HG02973 (cell line): ENCODE results near the gene ADGRV1.
"Not testable (repeated sequence)": the region's sequence is repeated elsewhere in the genome, so short reads cannot be mapped to it uniquely, and the experiment has no call there.

Source experiments
- ATAC-seq: cut with Tn5 transposase; IDR thresholded peaks from one replicate; pipeline ENCODE4 v1.9.1; 2021; ENCODE audit warnings: moderate library complexity; ENCODE audit not compliant: unreplicated experiment

The ADGRV1 gene

GRCh38 chr5:91022518-91022917, 463.9 kb downstream of the ADGRV1 start:
- no peak for ATAC-seq

- ATAC-seq = no peak
These were observed 465.6 kb downstream of the ADGRV1 start for GRCh38 chr5:91024206-91024605.

- ATAC-seq = no peak
These were observed 466.1 kb downstream of the ADGRV1 start for GRCh38 chr5:91024727-91025126.

GRCh38 chr5:91025449-91025848, 466.9 kb downstream of the ADGRV1 start:
- no peak for ATAC-seq

DNA sequence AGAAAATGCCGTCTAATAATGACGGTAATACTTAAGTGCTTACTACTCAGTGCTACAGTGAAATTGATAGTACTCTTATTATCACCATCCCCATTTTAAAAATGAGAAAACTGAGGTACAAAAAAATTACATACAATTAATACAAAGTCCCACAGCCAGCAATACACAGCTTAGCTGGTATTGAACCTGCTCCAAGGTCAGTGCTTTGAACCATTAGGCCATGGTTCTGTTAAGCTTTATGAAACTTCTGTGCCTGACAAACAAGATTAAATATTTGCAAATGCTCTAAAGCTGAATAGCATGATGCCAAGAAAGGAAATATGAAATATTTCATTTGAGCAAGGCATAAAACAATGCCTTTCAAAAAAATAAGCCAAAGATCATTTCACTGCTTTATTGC, 467.4 kb downstream of the ADGRV1 start:
- no peak for ATAC-seq

DNA sequence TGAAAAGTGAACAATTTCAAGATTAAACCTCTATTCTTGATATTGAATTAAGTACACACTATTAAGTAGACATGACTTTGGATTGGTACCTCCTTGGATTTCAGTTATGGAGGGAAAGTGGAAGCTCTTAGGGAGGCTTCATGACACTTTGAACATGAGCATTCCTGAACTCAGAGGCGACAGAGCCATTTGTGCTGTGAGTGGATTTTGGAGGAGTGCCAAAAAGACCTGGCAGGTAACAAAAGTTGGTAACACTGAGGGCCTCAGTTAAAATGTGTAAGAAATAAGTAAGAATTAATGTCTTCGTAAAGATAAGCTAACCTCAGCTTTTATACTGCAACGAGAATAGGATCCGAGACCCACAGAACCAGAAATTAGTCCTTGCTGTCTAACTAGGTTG, 467.9 kb downstream of the ADGRV1 start:
- ATAC-seq = no peak

DNA sequence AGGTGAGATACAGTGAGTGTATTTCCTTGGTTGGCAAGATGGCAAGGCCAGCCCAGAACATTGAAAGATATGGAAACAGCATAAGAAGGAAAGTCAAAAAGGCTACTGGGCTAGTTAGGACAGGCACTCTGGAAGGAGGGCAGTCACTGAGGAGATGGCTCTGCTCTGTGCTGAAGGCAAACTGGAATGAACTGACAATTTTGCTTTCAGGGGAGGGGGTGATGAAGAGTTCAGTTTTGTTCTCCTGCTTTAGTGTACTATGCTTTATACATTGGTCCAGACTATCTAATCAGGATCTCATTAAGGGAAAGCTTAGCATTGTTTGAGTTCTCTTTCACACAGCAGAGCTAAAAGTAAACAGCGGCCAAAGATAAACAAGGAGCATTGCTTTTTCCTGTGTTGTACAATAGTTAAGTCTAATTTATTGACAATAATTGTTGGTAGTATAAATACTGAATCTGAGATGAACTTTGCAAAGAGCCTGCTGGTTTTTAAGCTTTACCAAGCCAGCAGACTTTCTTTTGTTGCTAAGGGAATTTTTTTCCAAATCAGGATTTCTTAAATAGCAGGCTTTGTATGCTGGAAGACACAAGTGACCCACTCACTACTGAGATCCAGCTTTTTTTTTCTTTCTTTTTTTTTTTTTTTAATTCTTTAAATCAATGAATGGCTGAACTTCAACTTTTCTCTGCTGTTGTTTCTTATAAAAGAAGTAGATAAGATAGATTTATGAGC, 469.0 kb downstream of the ADGRV1 start:
- ATAC-seq = no peak

GRCh38 chr5:91028499-91028956, 469.9 kb downstream of the ADGRV1 start:
- ATAC-seq = no peak

- ATAC-seq = no peak
These were observed 472.2 kb downstream of the ADGRV1 start for GRCh38 chr5:91030521-91031401.

DNA sequence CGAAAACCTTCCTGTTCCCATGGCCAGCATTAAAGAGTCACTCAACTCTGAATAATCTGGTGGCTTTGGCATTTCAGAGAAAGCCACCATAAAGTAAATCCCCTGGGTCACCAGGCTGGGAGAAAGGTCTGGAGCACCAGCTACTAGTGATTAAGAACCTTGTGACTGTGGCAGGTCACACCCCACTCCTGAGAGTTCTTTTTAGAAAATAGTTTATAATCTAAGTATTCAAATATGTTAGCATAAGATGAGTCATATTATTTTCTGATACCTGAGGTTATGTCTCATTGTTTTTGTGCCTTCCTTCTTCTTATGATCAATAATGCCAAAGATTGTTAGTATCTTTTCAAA, 472.8 kb downstream of the ADGRV1 start:
- no peak for ATAC-seq

DNA sequence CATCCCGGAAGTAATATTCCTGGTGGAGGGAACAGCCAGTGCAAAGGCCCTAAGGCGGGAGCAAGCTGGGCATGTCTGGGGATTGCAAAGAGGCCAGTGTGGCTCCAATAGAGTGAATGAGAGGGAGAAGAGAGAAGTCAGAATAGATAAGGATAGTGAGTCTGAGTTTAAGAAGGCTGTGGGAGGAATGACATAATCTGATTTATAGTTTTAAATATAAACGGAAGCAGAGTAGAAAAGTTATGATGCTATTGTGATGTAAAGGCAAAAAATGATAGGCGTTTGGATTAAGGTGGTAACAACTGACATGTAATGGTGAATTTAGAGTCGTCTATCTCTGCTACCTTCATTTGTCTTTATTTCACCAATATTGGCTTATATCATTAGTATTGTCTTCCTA, 473.5 kb downstream of the ADGRV1 start:
- no peak for ATAC-seq

- ATAC-seq = no peak
These were observed 474.8 kb downstream of the ADGRV1 start for GRCh38 chr5:91033370-91033769.

DNA sequence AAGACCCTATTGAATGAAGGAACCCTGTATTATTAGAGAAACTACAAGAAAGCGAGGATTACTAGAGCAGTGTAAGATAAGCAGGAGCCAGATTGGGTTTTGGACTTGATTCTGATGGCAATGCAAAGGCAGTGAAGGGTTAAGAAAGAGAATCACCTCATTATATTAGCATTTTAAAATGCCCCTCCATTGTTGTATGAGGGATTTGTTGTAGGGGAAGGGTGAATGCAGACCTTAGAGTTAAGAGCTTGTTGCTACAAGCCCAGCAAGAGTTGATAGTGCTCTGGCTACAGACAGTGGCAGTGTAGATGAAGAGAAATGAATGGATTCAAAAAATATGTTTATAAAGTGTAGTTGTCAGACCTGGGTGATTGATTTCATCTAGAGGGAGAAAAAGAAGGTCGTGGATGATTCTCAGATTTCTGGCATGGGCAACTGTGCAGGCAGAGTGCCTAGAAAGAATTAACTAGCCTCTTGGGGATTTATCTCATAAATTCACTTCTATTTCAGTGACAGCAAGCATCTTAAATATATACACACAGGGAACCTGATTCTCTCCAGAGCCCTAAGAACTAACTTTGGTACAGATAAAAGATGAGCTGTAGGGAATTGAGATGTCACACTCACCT, 479.7 kb downstream of the ADGRV1 start:
- no peak for ATAC-seq

- not testable (repeated sequence) for ATAC-seq
These were observed 482.5 kb downstream of the ADGRV1 start for GRCh38 chr5:91041132-91041531.

GRCh38 chr5:91042247-91042935, 483.8 kb downstream of the ADGRV1 start:
- ATAC-seq = no peak

- ATAC-seq = no peak
These were observed 484.3 kb downstream of the ADGRV1 start for GRCh38 chr5:91042936-91043255.

- ATAC-seq = no peak
These were observed 489.5 kb downstream of the ADGRV1 start for GRCh38 chr5:91048073-91048472.

GRCh38 chr5:91049112-91049511, 490.5 kb downstream of the ADGRV1 start:
- ATAC-seq = no peak

- no peak for ATAC-seq
These were observed 491.2 kb downstream of the ADGRV1 start for GRCh38 chr5:91049800-91050199.

DNA sequence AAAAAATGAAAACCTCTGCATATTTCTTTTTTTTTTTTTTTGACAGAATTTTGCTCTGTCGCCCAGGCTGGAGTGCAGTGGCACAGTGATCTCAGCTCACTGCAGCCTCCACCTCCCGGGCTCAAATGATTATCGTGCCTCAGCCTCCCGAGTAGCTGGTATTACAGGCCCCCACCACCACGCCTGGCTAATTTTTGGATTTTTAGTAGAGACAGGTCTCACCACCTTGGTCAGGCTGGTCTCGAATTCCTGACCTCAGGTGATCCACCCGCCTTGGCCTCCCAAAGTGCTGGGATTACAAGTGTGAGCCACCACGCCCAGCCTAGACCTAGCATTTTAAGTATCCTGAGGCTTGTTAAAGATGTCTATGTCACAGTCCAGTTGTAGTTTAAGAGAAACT, 493.8 kb downstream of the ADGRV1 start:
- not testable (repeated sequence) for ATAC-seq
